GM23338 (cell line): Measurements from ENCODE around the gene GNB1. TPM values are rescaled to one million over a fixed set of nuclear protein-coding genes. Genes with fewer than 3 reads are reported as not detected.

Experiments
- ATAC-seq: fragments of 200-7000 bp; cut with Tn5 transposase; 3 replicates; pipeline ENCODE4 v1.9.1; 2020
- DNase-seq: peaks from one replicate; pipeline ENCODE4 v3.0.0-alpha.2; 2015; ENCODE audit warnings: low spot score
- H2AFZ ChIP-seq: fragments of 200-600 bp; sonication (generic); 2 replicates; pipeline ENCODE4 v1.8.0; 2016; ENCODE audit warnings: antibody characterized with exemption, mild to moderate bottlenecking, moderate library complexity
- H3F3A ChIP-seq: fragments of 200-600 bp; sonication (generic); replicated peaks from 2 replicates; pipeline ENCODE4 v1.8.0; 2017; ENCODE audit warnings: antibody characterized with exemption, mixed run types, low read depth
- H3K27ac ChIP-seq: fragments of 200-600 bp; sonication (generic); 2 replicates; pipeline ENCODE4 v1.6.1; 2016; ENCODE audit warnings: low read depth
- H3K27me3 ChIP-seq: fragments of 200-600 bp; sonication (generic); 2 replicates; pipeline ENCODE4 v1.8.0; 2016; ENCODE audit warnings: mild to moderate bottlenecking, mixed run types, moderate library complexity; ENCODE audit not compliant: insufficient read depth
- H3K36me3 ChIP-seq: fragments of 200-600 bp; sonication (generic); 2 replicates; pipeline ENCODE4 v1.8.0; 2016; ENCODE audit warnings: mild to moderate bottlenecking; ENCODE audit not compliant: insufficient read depth
- H3K4me1 ChIP-seq: fragments of 200-600 bp; sonication (generic); 2 replicates; pipeline ENCODE4 v1.8.0; 2016; ENCODE audit warnings: mild to moderate bottlenecking, moderate library complexity; ENCODE audit not compliant: insufficient read depth
- H3K4me2 ChIP-seq: fragments of 200-600 bp; sonication (generic); 2 replicates; pipeline ENCODE4 v1.7.1; 2017; ENCODE audit warnings: mixed run types
- H3K4me3 ChIP-seq: fragments of 200-600 bp; sonication (generic); 2 replicates; pipeline ENCODE4 v1.6.1; 2016; ENCODE audit warnings: mixed run types
- H3K79me2 ChIP-seq: fragments of 200-600 bp; sonication (generic); replicated peaks from 2 replicates; pipeline ENCODE4 v1.8.0; 2017; ENCODE audit warnings: mild to moderate bottlenecking; ENCODE audit not compliant: insufficient read depth
- H3K9me2 ChIP-seq: fragments of 200-600 bp; sonication (generic); 2 replicates; pipeline ENCODE4 v1.8.0; 2017; ENCODE audit not compliant: insufficient read depth
- H4K20me1 ChIP-seq: fragments of 200-600 bp; sonication (generic); replicated peaks from 2 replicates; pipeline ENCODE4 v1.8.0; 2017; ENCODE audit warnings: mild to moderate bottlenecking; ENCODE audit not compliant: insufficient read depth
- H3K27ac Mint-ChIP-seq: 2 replicates; pipeline ENCODE4 v1.8.0; 2020; ENCODE audit warnings: inconsistent platforms, mild to moderate bottlenecking, moderate library complexity, mixed read lengths
- H3K27me3 Mint-ChIP-seq: 3 replicates; pipeline ENCODE4 v1.8.0; 2022; ENCODE audit warnings: low read depth, mild to moderate bottlenecking, moderate library complexity, mixed read lengths, inconsistent platforms; ENCODE audit not compliant: insufficient read depth, poor library complexity
- H3K36me3 Mint-ChIP-seq: 3 replicates; pipeline ENCODE4 v1.8.0; 2021; ENCODE audit warnings: low read depth, mild to moderate bottlenecking, inconsistent platforms, moderate library complexity, mixed read lengths
- H3K4me1 Mint-ChIP-seq: 3 replicates; pipeline ENCODE4 v1.8.0; 2020; ENCODE audit warnings: mild to moderate bottlenecking, inconsistent platforms, mixed read lengths
- H3K4me3 Mint-ChIP-seq: 3 replicates; pipeline ENCODE4 v1.8.0; 2021; ENCODE audit warnings: moderate library complexity, mild to moderate bottlenecking, inconsistent platforms, mixed read lengths
- H3K9me3 Mint-ChIP-seq: 3 replicates; pipeline ENCODE4 v1.8.0; 2020; ENCODE audit warnings: moderate library complexity, mild to moderate bottlenecking, inconsistent platforms, mixed read lengths
- CREB1 ChIP-seq: fragments of 250-450 bp; sonication (Bioruptor Pico); IDR thresholded peaks from 2 replicates; pipeline ENCODE4 v1.5.0; 2020; ENCODE audit warnings: low read depth, mild to moderate bottlenecking, moderate library complexity
- CTCF ChIP-seq, 2 experiments: fragments of 200-600 bp in 1 of 2; sonication (generic) in 1 of 2; conservative IDR thresholded peaks; 2 replicates each; pipeline versions ENCODE4 v1.5.1 to v1.6.1; 2016 to 2017; ENCODE audit warnings: antibody characterized with exemption in 2 of 2, low read depth in 2 of 2, mild to moderate bottlenecking in 2 of 2, moderate library complexity in 1 of 2
- EZH2 ChIP-seq: fragments of 200-600 bp; sonication (generic); IDR thresholded peaks from one replicate; pipeline ENCODE4 v1.8.0; 2017; ENCODE audit warnings: antibody characterized with exemption, mild to moderate bottlenecking, low read depth; ENCODE audit not compliant: unreplicated experiment
- NANOG ChIP-seq: IDR thresholded peaks from 2 replicates; pipeline ENCODE4 v1.6.1; 2016; ENCODE audit warnings: antibody characterized with exemption, borderline replicate concordance
- POLR2AphosphoS5 ChIP-seq: IDR thresholded peaks from 2 replicates; pipeline ENCODE4 v1.6.1; 2016; ENCODE audit warnings: antibody characterized with exemption, low read depth
- REST ChIP-seq: IDR thresholded peaks from one replicate; pipeline ENCODE4 v1.6.1; 2018; ENCODE audit warnings: antibody characterized with exemption; ENCODE audit not compliant: unreplicated experiment
- ZNF331 ChIP-seq: fragments of 250-450 bp; sonication (Bioruptor Pico); IDR thresholded peaks from 2 replicates; pipeline ENCODE4 v1.5.0; 2020; ENCODE audit warnings: low read depth, mild to moderate bottlenecking, moderate library complexity
- ZNF462 ChIP-seq: fragments of 250-450 bp; sonication (Bioruptor Pico); IDR thresholded peaks from 2 replicates; pipeline ENCODE4 v1.5.0; 2020; ENCODE audit warnings: mild to moderate bottlenecking, moderate library complexity
- polyA plus RNA-seq: library from polyadenylated mRNA; unstranded; fragments of >200 nt; fragmentation: Nextera tagmentation; extraction: Ambion mirVana; gene quantifications from 2 replicates; pipeline ENCODE4 v1.2.1, GENCODE V29; 2016
- total RNA-seq: library from RNA; depleted of rRNA; stranded (reverse); fragments of >200 nt; shearing (Covaris generic); gene quantifications from 2 replicates; pipeline ENCODE4 v1.2.3, GENCODE V29; 2014

The GNB1 gene
- total and polyA plus RNA-seq, 2 experiments from 2014 or later = 65.4 to 138 TPM

DNA sequence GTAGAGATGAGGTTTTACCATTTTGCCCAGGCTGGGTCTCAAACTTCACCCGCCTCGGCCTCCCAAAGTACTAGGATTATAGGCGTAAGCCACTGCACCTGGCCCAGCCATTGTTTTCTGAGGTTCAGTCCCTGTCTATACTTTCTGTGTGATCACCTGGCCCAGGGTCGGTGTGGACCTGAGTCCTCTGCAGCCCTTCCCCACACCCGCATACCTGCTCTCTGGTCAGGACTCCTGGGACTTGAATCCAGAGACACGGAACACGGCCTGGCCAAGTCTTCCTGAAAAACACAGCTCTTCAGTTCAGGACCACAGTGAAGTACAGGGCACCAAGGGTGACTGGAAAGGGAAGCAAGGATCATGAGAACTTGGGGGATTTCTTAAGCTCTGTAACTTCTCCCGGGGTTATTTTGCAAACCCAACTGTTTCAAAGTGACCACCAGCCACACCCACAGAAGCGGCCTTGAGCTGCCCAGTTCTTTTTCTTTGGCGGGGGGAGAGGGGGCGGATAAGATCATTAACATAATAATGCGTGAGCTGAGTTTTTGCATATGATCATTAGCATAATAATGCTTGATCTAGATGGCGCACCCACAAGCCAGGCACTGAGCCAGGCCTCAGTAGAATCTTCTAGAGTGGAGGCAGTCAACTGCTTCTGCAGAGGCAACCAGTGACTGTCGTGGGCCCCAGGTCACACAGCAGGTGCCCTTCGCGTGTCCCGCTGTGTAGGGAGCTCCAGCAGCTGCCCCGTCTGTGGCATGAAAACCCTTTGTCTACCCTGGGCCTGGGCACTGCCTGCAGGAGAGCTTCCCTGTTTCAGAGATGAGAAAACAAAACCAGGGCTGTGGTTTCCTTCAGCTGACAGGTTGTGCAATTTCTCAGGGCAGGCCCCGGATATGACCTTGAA, 110.9 kb downstream of the GNB1 start:
- H3K4me2 ChIP-seq = peak overlapping the region; percentile 86
- H3K4me1 ChIP-seq = peaks cover 42% of the 10 kb centered on the region

More for the DNA sequence above, 110.9 kb downstream of the GNB1 start:
- Mint-ChIP-seq H3K36me3 (peaks cover 15% of the 10 kb centered on the region), H3K27me3 (peaks cover 37% of the 10 kb centered on the region), H3K4me1 (peaks cover 56% of the 10 kb centered on the region), H3K27ac (peak overlapping the region; percentile 94), H3K4me3 (peak overlapping the region; percentile 81), H3K9me3 (no peaks in the 10 kb centered on the region)
- ATAC-seq = peak; percentile 12
- peaks cover 25% of the 10 kb centered on the region for H4K20me1 ChIP-seq
- peak overlapping the region; percentile 88 for H3K27ac ChIP-seq
- no peak overlapping the region for H2AFZ ChIP-seq
- peak overlapping the region; percentile 89 for H3K4me3 ChIP-seq
- H3K36me3 ChIP-seq = no peaks in the 10 kb centered on the region
- H3F3A ChIP-seq = peaks cover 48% of the 10 kb centered on the region
- no peaks in the 10 kb centered on the region for H3K9me2 ChIP-seq
- peak; percentile 86 for DNase-seq
- H3K79me2 ChIP-seq = peaks cover 30% of the 10 kb centered on the region
- TF ChIP-seq REST (no peak), CTCF (conservative IDR thresholded peaks at IDR 0.05; ENCODE audit: low read depth in 2 of 2) (0 out of 4 replicates have a peak, but pooled peaks of 1 of the 2 experiments have one; percentile 3), POLR2AphosphoS5 (peak; percentile 63; the same call in 1 of the 2 replicates), CREB1 (peak; percentile 14; the same call in 1 of the 2 replicates), NANOG (0 out of 2 replicates have a peak, but pooled peaks have one; percentile 27), ZNF331 (CRISPR knock-in tag) (no peak), EZH2 (no peak), ZNF462 (CRISPR knock-in tag) (peak; percentile 19; the same call in 1 of the 2 replicates)
- no peaks in the 10 kb centered on the region for H3K27me3 ChIP-seq
